K562 (cell line): Measurements from ENCODE around the gene PFDN4.

Experiments
- CTCF ChIP-seq, 3 experiments: IDR thresholded peaks in 2 of 3; conservative IDR thresholded peaks in 1 of 3; 2 replicates each; pipeline ENCODE4 v1.5.1; 2011 to 2012; ENCODE audit warnings: low read length in 3 of 3, mild to moderate bottlenecking in 3 of 3, control low read depth in 2 of 3, improper control_type of control experiment in 1 of 3, inconsistent platforms in 1 of 3, low read depth in 1 of 3, mixed read lengths in 1 of 3, moderate library complexity in 1 of 3; ENCODE audit not compliant: insufficient read depth in 2 of 3
- MAX ChIP-seq: sonication (generic); formaldehyde crosslinking; IDR thresholded peaks from 2 replicates; pipeline ENCODE4 v1.9.0; 2022; ENCODE audit warnings: mild to moderate bottlenecking, missing genetic modification reagents
- MXI1 ChIP-seq: IDR thresholded peaks from 2 replicates; pipeline ENCODE4 v1.6.1; 2011; ENCODE audit warnings: low read depth, mild to moderate bottlenecking, improper control_type of control experiment, low read length
- POLR2A ChIP-seq: fragments of 450-650 bp; conservative IDR thresholded peaks from 2 replicates; pipeline ENCODE4 v1.6.1; 2016
- RNF2 ChIP-seq: sonication (generic); IDR thresholded peaks from 2 replicates; pipeline ENCODE4 v1.6.1; 2016
- SLC30A9 ChIP-seq: fragments of 250-450 bp; sonication (Bioruptor Pico); IDR thresholded peaks from 2 replicates; pipeline ENCODE4 v1.8.0; 2022; ENCODE audit warnings: mild to moderate bottlenecking, moderate library complexity
- TCF7L2 ChIP-seq: fragments of 150-350 bp; IDR thresholded peaks from 2 replicates; pipeline ENCODE4 v1.6.1; 2016; ENCODE audit warnings: low read depth, mild to moderate bottlenecking, low read length, moderate library complexity
- ZNF24 ChIP-seq: fragments of 450-650 bp; IDR thresholded peaks from 2 replicates; pipeline ENCODE4 v1.6.1; 2016

DNA sequence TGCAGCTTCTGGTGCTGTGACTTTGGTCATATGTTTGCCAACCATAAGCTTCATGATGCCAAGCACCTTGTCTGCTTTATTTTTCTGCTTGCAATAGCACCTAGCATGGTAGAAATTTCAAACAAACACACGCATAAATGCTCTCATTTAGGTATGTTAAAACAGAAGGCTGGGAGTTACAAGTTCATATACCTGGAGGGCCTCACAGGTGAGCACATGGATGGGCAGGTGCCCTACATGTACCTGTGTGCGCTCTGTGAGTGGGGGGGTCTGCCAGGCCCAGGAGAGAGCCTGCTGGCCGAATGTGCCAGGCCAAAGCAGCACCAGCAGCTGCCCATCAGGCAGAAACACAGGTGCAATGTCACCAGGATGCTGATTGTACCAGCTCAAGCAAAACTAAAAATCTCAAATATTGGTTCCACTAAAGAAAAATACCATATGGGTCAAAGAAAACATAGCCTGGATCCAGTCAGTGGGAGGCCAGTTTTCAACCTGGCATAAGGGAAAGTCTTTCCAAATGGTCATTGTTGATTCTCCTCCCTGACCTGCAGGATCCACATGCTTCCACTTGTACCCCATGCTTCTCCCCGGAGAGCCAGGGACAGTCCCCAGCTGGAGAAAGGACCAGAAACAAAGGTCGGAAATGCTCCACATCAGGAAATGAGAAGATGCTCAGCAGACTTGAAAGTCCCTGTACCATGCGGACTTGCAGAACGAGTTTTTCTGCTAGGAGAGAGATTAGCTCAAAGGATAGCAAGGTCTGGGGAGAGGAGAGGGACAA is 7.2 kb upstream of the PFDN4 start:
- TF ChIP-seq POLR2A (no peak), TCF7L2 (no peak), CTCF (IDR thresholded peaks at IDR 0.05 in 2 of 3, conservative IDR thresholded peaks at IDR 0.05 in 1 of 3; ENCODE audit: insufficient read depth in 2 of 3, low read depth in 1 of 3, low read length in 3 of 3) (no peak), SLC30A9 (no peak), RNF2 (no peak), ZNF24 (no peak), MAX (CRISPR knock-in tag) (no peak), MXI1 (no peak)
